Tibial nerve (tissue), 4 donors: ENCODE measurements around the gene ISG15.

Experiments
- CTCF ChIP-seq, 5 experiments: fragments of 200-600 bp in 3 of 5; fragments of 450-650 bp in 2 of 5; sonication (generic) in 3 of 5; IDR thresholded peaks; one replicate each; pipeline ENCODE4 v1.5.1; 2016 to 2019; ENCODE audit warnings: antibody characterized with exemption in 5 of 5, mild to moderate bottlenecking in 3 of 5, moderate library complexity in 2 of 5
- EP300 ChIP-seq, 2 donors: sonication (generic); formaldehyde crosslinking; IDR thresholded peaks; one replicate each; pipeline ENCODE4 v1.6.1; 2017; ENCODE audit warnings: antibody characterized with exemption in 2 of 2, mild to moderate bottlenecking in 1 of 2
- POLR2A ChIP-seq, 2 donors: fragments of 450-650 bp; IDR thresholded peaks; one replicate each; pipeline ENCODE4 v1.6.1; 2017; ENCODE audit warnings: antibody characterized with exemption in 2 of 2, mild to moderate bottlenecking in 2 of 2, moderate library complexity in 2 of 2

GRCh38 chr1:1061682-1062345 lies 48.5 kb downstream of the ISG15 start:
- TF ChIP-seq CTCF (IDR thresholded peaks at IDR 0.05) (no peak), POLR2A (IDR thresholded peaks at IDR 0.05) (no peak), EP300 (IDR thresholded peaks at IDR 0.05) (no peak)
